GM19328 (cell line): ENCODE results near the gene CEP120.
"Not testable (repeated sequence)": the region's sequence is repeated elsewhere in the genome, so short reads cannot be mapped to it uniquely, and the experiment has no call there.

ENCODE experiments used
- ATAC-seq: cut with Tn5 transposase; IDR thresholded peaks from one replicate; pipeline ENCODE4 v1.9.1; 2021; ENCODE audit warnings: mild to moderate bottlenecking, moderate library complexity; ENCODE audit not compliant: unreplicated experiment

The CEP120 gene

DNA sequence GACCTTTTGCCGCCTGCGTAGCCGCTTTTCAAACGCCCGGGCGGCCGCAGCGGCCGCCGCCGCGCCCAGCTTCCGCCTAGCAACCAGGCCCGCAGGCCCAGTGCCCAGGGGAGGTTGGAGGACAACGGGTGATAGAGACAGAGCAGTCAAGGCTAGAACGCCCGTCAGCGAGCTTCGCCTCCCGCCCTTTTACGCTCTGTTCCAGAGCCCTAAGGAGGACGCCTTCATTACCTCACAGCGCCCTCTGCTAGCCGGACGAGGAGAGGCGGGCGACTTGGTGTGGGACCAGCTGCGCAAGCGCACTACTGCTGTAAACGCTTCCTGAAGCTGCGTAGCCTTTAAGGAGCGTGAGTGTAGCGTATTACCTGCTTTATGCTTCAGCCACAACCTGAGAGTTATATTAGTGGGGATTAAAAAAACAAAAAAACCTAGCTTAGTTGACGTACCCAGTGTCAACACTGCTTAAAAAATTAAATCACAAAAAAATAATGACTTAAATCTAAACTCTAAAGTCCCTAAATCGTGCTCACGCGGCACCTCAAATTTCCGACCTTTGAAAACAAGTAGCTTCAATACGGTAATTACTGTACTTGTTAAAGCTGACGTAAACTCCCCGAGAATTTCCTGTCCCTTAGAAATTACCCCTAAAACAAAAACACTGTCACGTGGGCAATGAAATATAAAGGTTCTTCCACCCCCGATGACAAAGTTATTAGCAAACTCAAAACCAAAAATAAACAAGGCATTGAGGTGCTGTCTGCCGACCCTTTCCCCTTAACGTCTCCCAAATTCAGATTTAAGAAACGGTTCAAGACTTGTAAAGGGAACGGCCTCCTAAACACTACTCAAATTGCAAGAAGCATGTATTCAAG is at the start of gene CEP120:
Gene CEP120, minus strand, starts transcription at position 126 of the 872 bp plus-strand sequence. CDS start 405 bp downstream, outside the sequence.
- ATAC-seq = peak; percentile 99

DNA sequence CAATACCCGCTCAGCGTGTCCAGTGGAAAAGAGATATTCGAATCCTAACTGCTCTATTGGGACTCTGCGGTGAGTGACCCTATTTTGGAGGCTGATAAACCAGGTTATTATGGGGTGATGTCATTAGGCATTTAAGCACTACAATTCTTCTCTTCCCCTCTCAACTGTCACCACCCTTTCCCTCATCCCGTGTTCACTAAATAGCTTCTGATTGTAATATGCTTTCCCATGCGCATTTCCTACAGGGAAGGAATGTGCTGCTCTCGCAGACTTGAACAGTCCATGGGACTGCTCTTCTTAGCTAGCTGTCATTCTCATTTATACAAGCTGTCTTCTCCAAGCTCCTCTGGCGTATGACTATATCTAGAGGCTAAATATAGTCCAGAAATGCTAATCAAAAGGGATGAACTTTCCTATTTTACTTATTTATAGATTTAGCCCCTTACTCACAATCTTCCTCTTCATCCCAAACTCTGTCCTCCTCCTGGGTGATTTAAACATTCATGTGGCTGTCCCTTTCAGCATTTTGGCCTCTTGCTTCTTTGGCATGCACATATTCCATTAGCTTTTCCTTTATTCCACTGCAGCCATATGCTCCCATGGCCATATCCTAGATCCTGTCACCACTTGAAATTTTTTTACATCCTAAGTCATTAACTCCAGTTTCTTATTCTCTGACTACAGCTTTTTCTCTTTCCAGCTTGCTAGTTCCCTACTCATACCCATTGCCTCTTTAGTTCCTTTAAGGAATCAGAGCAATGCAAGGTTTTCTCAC is 49.1 kb upstream of the CEP120 start:
- ATAC-seq = no peak

DNA sequence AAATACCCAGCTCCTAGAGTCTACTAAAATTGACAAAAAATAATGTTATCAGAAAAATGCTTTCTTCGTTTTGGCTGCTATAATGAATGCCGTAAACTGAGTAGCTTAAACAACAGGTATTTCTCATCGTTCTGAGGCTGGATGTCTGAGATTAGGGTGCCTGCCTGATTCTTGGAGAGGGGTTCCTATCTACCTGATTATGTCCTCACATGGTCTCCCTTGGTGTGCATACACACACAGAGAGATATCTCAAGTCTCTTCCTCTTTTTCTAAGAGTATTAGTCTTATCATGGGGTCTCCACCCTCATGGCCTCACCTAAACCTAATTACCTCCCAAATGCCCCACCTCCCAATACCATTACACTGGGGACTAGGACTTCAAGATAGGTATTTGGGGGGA is 48.2 kb upstream of the CEP120 start:
- ATAC-seq = no peak

DNA sequence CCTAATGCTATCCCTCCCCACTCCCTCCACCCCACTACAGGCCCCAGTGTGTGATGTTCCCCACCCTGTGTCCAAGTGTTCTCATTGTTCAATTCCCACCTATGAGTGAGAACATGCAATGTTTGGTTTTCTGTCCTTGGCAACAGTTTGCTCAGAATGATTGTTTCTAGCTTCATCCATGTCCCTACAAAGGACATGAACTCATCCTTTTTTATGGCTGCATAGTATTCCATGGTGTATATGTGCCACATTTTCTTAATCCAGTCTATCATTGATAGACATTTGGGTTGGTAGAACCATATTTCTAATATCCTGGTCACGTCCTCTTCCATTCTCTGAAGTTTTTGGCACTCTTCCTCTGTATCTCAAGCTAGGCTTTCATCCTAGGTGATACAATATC is 43.6 kb upstream of the CEP120 start:
- not testable (repeated sequence) for ATAC-seq

DNA sequence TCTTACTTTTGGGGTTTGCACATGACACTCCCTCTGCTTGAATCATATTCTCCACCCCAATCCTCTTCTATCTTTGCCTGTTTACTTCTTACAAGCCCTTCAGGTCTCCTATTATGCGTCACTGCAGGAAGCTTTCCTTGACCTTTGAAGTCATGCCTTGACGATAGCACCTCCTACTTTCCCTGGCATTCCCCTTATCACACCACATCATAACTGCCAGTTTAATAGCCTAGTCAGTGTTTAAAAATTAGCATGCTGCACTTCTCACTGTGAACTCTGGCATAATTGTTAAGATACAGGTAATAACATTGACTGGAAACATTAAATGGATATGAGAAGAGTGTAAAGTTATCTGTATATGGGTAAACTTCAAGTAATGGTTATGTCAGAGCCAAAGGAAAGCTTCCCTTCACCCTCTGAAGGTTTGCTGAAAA is 37.1 kb upstream of the CEP120 start:
- ATAC-seq = no peak

DNA sequence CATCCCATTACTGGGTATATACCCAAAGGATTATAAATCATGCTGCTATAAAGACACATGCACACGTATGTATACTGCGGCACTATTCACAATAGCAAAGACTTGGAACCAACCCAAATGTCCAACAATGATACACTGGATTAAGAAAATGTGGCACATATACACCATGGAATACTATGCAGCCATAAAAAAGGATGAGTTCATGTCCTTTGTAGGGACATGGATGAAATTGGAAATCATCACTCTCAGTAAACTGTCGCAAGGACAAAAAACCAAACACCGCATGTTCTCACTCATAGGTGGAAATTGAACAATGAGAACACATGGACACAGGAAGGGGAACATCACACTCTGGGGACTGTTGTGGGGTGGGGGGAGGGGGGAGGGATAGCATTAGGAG is 35.8 kb upstream of the CEP120 start:
- not testable (repeated sequence) for ATAC-seq

DNA sequence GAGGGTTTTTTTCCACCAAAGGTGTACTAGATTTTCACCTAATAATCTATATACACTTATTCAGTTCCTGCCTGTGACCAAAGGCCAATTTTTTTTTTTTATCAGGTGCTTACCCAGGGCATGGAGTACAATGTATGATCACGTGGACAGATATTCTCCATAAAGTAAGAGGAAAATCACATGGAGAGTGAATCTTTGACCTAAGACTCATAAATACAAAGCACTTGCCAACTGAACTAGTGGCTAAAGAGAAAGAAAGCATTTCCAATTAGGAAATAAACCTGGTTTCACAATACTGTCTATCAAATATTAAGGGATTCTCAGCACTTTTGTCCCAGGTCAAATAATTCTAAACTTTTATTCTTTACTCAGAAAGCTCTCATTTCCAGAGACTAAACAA is 33.0 kb upstream of the CEP120 start:
- no peak for ATAC-seq

DNA sequence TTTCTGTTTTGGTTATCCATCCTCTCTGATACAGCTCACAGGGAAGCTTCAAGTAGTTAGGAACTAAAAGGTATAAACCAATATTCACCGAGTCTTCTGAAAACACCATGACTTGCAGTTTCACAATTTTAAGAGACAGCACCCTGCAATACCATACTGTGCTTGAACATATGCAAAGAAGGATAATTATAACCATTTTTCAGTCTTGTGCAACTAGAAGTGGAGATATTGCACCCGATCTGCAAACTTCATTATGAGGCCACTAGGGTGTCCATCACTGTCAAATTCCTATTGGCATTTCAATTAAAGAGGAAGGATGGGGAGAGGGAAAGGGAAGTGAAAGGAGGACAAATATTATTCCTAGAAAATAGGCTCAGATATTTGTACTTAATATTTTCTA is 32.4 kb upstream of the CEP120 start:
- peak; percentile 92 for ATAC-seq

DNA sequence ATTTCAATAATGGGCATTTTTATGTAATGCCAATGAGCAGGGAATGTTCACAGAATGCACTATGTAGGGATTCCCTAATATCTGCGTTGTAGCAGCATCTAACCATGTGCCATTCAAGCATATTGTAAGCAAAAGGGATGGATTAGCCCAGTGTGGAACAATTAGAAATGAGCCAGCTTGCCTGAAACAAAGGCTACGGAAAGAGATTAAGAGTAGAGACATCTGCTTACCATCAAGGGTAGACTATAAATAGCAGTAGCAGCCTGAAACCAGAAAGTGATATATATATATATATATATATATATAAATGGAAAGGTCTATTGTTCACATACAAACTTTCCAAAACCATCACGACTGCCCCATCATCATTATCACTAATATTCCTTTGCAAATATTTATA is 31.9 kb upstream of the CEP120 start:
- ATAC-seq = no peak

DNA sequence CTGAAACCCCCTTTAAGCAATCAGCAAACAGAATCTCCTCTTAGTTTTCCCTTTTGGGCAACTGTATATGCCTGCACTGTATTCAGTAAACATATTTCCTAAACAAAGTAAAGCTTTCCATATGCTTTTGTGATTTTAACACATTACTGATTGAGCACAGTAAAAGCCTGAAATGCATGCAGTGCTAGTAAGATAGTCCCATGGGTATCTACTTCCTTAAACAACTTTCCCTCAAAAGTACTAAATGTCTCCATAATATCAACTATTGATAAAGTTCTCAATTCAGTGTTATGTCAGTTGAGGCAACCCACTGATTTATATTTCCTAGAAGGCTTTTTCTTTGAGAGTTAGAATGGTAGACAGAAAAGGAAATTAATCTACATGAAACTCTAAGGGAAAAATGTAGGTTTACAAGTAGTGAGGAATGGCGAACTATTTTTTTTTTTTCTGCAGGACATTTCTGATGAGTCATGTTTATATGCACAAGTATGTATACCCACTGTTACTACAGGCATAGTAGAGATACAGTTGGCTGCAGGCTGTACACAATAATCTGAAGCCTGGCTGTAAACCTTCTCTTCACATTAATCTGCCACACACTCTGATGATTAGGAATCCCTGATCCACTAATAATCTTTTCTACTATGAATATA is 31.2 kb upstream of the CEP120 start:
- no peak for ATAC-seq

DNA sequence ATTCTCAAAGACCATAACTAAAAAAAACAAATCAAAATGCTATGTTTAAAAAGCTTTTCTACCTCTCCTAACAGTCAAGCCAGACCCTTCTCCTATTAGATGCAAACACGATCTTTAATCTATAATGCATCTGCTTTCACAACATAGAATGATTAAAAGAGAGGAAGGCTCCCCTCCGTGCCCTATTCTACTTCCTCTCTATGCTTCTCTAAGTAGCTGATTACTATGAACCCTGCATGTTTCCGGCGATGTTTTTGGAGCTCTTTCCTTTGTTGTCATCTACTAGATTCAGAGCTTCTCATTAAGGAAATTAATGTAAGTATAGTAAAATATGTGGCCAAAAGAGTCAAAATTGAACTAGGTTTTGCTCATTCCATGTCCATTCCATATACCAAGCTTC is 29.2 kb upstream of the CEP120 start:
- ATAC-seq = no peak

DNA sequence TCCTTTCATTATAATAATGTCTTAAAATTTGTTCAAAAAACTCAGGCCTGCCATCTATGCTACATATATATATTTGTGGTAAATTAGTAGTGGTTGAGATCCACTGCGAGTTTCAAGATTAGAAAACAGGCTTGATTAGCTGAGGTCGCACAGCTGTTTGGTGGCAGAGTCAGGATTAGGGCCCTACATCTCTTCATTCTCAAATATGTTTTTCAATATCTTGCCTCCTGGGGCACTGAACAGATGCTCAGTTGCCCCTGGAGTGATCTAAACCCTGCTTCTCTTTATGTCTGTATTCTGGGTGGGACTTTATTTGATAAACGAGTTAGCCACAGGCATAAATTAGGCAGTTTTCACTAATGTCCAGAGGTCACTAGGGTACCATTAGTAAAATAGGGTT is 27.8 kb upstream of the CEP120 start:
- no peak for ATAC-seq

DNA sequence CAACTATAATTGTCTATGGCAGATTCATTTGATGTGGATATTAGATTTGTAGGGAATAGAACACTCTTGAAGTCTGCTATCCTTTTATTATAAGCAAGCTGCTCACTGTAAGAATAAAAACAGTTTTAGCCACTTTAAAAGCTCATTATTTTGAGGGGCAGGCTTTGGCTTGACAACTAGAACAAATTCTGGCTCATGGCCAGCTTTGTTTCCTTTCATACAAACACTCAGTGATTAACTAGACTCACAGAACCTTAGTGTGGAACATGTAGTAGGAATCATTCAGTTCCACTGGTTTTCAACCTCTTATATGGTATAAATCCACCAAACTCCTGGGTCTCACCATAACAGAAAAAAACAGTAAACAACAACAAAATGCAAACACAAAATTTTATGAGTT is 27.4 kb upstream of the CEP120 start:
- ATAC-seq = no peak

DNA sequence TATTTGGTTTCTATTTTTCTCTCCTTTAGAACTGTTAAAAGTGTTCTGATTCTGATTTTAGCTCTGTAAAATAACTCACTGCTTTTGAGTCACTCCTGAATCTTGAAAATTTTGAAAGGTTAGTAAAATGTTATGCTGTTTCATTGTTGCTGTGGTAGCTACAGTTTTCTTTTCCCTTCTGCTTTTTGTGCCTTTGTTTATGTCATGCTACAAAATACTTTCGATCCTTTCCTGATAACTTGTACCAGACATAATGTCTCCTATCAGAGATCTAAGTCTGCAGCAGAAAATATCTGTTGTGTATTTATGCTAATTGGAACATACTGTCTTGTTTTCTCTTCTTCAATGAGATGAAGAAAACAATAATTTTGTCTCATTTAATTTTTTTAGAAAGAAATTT is 26.9 kb upstream of the CEP120 start:
- no peak for ATAC-seq

DNA sequence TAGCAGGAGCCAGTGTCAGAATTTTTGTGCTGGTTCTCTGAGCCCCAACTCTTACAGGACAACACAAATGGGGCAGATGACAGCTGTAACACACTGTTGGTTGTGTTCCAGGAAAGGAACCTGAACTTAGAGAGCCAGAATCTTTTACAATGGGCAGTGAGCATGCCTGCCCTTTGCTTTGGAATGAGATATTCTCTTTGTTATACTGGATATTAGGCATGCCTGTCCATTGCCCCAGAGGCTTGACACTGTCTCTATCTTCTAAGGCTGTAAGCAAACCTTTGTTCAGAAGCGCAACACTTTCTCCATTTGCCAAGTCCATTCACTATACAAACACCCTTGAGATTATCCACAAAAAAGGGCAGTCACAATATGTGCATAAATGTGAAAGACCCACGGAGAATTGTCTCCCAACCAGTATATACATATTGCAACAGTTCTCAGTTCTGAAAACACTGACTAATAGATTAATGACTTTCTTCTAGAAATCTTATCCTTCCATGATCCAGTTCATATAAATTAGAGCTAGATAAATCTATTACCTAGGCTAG is 26.3 kb upstream of the CEP120 start:
- no peak for ATAC-seq

DNA sequence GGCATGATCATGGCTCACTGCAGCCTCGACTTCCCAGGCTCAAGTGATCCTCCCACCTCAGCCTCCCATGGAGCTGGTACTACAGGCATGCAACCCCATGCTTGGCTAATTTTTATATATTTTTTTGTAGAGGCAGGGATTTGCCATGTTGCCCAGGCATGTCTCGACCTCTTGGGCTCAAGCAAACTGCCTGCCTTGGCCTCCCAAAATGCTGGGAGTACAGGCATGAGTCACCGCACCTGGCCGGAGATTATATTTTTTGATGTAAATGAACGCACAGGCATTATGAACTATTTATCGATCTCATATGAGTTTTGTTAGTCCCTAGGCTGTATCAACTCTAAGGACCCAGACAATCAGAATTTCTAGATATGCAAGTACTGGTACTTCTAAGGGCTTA is 25.5 kb upstream of the CEP120 start:
- ATAC-seq = no peak

DNA sequence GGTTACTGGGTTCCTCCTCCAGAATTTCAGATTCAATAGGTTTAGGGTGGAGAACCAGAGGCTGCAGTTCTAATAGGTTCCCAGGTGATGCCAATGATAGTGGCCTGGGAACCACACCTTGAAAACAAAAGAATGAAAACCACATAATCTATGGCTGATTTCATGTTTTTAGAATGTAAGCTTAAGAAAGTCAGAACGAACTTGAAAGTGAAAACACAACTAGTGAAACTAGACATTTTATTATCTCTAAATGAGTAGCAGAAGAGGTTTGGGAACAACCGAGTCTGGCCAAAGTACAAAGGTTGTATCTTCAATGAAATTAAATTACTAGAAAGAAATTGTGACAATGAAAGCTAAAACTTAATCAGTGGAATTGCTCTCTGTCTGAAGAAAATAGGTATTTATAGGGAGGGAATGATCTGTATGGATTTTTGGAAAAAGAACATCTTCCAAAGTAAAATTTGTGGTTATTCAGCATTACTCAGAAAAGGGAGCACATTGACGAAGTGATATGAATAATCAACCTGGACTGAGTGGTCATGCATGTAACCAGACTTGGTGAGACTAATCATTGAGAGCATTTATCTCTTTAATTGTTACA is 24.9 kb upstream of the CEP120 start:
- peak; percentile 79 for ATAC-seq

DNA sequence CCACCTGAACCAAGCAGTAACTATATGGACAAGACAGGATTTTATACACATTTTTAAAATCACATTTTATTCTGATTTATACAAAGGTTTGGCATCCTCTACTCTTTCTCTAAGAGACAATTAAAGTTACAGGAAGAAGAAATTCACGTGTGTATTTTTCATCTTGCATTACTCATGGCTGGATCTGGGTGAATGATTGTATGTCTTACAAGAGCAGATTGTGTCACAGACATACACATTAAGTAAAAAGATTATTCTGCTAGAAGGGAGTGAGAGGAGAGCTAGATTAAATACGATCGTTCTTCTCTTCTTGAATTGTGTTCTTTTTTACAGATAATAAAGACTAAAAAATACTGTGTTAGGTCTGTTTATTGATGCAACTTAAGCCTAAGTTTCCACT is 20.8 kb upstream of the CEP120 start:
- ATAC-seq = no peak

DNA sequence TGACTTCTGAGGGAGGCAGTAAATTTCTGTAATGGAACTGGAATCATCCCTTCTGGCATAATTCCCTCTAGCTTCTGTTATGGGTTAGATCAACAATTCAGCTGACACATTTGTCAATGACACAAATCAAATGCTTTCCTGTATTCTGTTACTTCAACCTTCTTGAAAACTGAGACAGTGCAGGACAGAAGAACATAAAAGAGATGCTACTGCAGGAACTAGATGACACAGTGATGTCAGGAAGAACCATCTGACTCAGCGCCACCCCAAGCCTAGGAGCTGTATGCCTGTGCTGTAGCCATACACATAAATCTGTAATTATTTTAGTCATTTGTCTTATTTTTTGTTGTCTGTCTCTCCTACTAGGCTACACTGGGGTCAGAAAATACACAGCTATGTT is 18.2 kb upstream of the CEP120 start:
- peak; percentile 53 for ATAC-seq

DNA sequence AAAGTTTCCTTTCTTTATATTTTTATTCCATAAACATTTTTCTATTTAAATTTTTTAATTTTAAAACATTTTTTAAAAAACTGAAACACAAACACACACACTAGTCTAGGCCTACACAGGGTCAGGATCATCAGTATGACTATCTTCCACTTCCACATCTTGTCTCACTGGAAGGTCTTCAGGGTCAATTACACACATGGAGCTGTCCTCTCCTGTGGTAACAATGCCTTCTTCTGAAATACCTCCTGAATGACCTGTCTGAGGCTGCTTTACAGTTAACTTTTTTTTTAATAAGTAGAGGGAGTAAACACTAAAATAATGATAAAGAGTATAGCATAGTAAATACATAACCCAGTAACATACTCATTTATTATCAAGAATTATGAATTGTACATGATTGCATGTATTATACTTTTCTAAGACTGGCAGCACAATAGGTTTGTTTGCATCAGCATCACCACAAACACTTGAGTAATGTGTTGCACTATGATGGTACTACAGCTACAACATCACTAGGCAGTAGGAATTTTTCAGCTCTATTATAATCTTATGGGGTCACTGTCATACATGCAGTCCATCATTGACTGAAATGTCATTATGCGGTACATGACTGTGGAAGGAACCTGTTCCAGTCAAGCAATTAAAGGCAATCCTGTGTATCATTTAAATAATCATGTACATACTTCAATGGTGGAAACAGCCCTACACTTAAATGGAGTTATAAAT is 17.4 kb upstream of the CEP120 start:
- no peak for ATAC-seq
